ENCODE results near the gene GLDN. TPM values are rescaled to one million over a fixed set of nuclear protein-coding genes. Genes with fewer than 3 reads are reported as not detected.

GLDN gene
- total RNA-seq, 2 donors from 2014 or later: 1.5 to 9.1 TPM

Small RNA genes within 50 kb of the gene (microRNA-seq; reads per million reads assigned to microRNA genes)
- gene MIR7973-1: 0 reads per million in 2 donors
- gene MIR7973-2: 0 reads per million in 2 donors

Other genes starting within 250 kb of the GLDN start
- 1 to 10 TPM; 3.5 to 7.0 TPM for gene TNFAIP8L3, start 246.7 kb upstream of the GLDN start, total RNA-seq
- under 1 TPM; 0.56 to 0.86 TPM for gene CYP19A1, start 3.1 kb upstream of the GLDN start, total RNA-seq

All from left cardiac atrium (tissue), 2 donors.